Measurements from ENCODE around the gene NUP50. TPM values are rescaled to one million over a fixed set of nuclear protein-coding genes. Genes with fewer than 3 reads are reported as not detected.

NUP50 gene
- total and polyA plus RNA-seq, 2 of the 13 experiments (the other 11 are each of a cell fraction or from before 2014, with no cell fraction given): 14.2 to 52.4 TPM

DNA sequence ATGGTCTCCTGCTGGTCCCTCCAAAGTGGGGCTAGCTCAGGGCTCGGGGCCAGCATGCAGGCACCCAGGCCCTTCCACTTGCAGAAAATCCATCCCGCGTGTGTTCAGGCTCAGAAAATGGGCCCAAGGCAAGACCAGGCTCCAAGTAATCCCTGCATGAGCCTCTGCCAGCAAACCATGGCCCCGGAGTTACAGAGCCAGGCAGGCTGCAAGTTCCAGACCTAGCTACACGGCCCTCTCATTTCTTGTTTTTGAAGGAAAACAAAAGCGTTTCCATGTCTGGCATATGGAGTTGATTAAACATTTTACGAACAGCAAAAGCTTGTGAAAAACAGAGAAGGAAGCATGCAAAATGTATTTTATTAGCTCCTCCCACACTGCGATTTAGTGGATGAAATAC lies 47.3 kb downstream of the NUP50 start:
- TF ChIP-seq NFE2L2 (IDR thresholded peaks at IDR 0.05; ENCODE audit: low read length) (no peak), MXI1 (IDR thresholded peaks at IDR 0.05; ENCODE audit: borderline replicate concordance, low read depth, low read length) (no peak), MIER3 (CRISPR knock-in tag; IDR thresholded peaks at IDR 0.05; ENCODE audit: borderline replicate concordance) (no peak), CBX2 (IDR thresholded peaks at IDR 0.05; ENCODE audit: low read depth, low read length) (no peak), CBX2 (CRISPR knock-in tag; IDR thresholded peaks at IDR 0.05; ENCODE audit: low read depth) (no peak), ZNF260 (CRISPR knock-in tag; IDR thresholded peaks at IDR 0.05; ENCODE audit: borderline replicate concordance, low read depth) (no peak), PITX1 (CRISPR knock-in tag; IDR thresholded peaks at IDR 0.05) (no peak), ZNF577 (CRISPR knock-in tag; IDR thresholded peaks at IDR 0.05; ENCODE audit: borderline replicate concordance, low read depth) (no peak), MZF1 (CRISPR knock-in tag; IDR thresholded peaks at IDR 0.05; ENCODE audit: borderline replicate concordance) (no peak), MIXL1 (CRISPR knock-in tag; IDR thresholded peaks at IDR 0.05) (no peak), GPN1 (CRISPR knock-in tag; IDR thresholded peaks at IDR 0.05; ENCODE audit: borderline replicate concordance) (no peak), TCF7 (IDR thresholded peaks at IDR 0.05; ENCODE audit: low read depth) (no peak), ZSCAN22 (CRISPR knock-in tag; IDR thresholded peaks at IDR 0.05) (no peak)
- TF ChIP-seq, protein P1, sequence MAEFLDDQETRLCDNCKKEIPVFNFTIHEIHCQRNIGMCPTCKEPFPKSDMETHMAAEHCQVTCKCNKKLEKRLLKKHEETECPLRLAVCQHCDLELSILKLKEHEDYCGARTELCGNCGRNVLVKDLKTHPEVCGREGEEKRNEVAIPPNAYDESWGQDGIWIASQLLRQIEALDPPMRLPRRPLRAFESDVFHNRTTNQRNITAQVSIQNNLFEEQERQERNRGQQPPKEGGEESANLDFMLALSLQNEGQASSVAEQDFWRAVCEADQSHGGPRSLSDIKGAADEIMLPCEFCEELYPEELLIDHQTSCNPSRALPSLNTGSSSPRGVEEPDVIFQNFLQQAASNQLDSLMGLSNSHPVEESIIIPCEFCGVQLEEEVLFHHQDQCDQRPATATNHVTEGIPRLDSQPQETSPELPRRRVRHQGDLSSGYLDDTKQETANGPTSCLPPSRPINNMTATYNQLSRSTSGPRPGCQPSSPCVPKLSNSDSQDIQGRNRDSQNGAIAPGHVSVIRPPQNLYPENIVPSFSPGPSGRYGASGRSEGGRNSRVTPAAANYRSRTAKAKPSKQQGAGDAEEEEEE (CRISPR knock-in tag; IDR thresholded peaks at IDR 0.05; ENCODE audit: borderline replicate concordance): no peak
- TF ChIP-seq, protein P2, sequence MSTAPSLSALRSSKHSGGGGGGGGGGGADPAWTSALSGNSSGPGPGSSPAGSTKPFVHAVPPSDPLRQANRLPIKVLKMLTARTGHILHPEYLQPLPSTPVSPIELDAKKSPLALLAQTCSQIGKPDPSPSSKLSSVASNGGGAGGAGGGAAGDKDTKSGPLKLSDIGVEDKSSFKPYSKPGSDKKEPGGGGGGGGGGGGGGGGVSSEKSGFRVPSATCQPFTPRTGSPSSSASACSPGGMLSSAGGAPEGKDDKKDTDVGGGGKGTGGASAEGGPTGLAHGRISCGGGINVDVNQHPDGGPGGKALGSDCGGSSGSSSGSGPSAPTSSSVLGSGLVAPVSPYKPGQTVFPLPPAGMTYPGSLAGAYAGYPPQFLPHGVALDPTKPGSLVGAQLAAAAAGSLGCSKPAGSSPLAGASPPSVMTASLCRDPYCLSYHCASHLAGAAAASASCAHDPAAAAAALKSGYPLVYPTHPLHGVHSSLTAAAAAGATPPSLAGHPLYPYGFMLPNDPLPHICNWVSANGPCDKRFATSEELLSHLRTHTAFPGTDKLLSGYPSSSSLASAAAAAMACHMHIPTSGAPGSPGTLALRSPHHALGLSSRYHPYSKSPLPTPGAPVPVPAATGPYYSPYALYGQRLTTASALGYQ (CRISPR knock-in tag; IDR thresholded peaks at IDR 0.05): no peak
- TF ChIP-seq, protein P3, sequence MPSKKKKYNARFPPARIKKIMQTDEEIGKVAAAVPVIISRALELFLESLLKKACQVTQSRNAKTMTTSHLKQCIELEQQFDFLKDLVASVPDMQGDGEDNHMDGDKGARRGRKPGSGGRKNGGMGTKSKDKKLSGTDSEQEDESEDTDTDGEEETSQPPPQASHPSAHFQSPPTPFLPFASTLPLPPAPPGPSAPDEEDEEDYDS (CRISPR knock-in tag; IDR thresholded peaks at IDR 0.05): no peak
- FAIRE-seq (no peak), ATAC-seq (no peak), DNase-seq (ENCODE audit: low spot score) (no peak)
- Histone ChIP-seq H4K20me1 (ENCODE audit: insufficient read depth, low read length) (peaks cover 10% of the 10 kb centered on the region; the same call in 1 of the 2 replicates), H3K27me3 (ENCODE audit: control insufficient read depth in 1 of 2, insufficient read depth in 2 of 2, low read length in 2 of 2) (no peaks in the 10 kb centered on the region), H3K36me3 (replicated peaks in 1 of 2; ENCODE audit: control insufficient read depth in 1 of 2, insufficient read depth in 2 of 2, low read length in 2 of 2) (peaks cover 5 to 8% of the 10 kb centered on the region in 2 experiments; a peak in 2 of 5 replicates), H3K27ac (ENCODE audit: extremely low read length, insufficient read depth, low read length) (no peak overlapping the region), H3K9me3 (ENCODE audit: low read length) (no peaks in the 10 kb centered on the region), H2AFZ (ENCODE audit: low read length) (no peak overlapping the region), H3K4me2 (ENCODE audit: low read depth, low read length) (no peak overlapping the region), H3K4me3 (replicated peaks in 1 of 3; ENCODE audit: insufficient read depth in 1 of 3, low read depth in 2 of 3, low read length in 3 of 3) (no peak overlapping the region), H3K79me2 (ENCODE audit: insufficient read depth, low read length) (peaks cover 5% of the 10 kb centered on the region), H3K9ac (ENCODE audit: insufficient read depth, low read depth, low read length) (no peak overlapping the region), H3K4me1 (ENCODE audit: insufficient read depth, low read length) (peaks cover 9% of the 10 kb centered on the region; the same call in 1 of the 2 replicates)
- in situ Hi-C loops (cut with HindIII; ENCODE audit: extremely low pct_ligation_motif_present, low pct_unique_long_range_greater_than_20kb) (no loop called here), intact Hi-C loops (cut with micrococcal nuclease; ENCODE audit: unreplicated experiment) (no loop called here)
- BruUV-seq (replicated peaks): no TSS peak
- POLR2A ChIA-PET: no interaction called here
- 96% methylated on average over 8 of the region's 8 CpGs for WGBS (ENCODE audit: low lambda C conversion rate)
- CTCF ChIA-PET (ENCODE audit: low intra/inter-chr PET ratio, low total read pairs): no interaction called here
